Right lobe of liver (tissue), 6 donors: Measurements from ENCODE around the gene RBMS3. TPM values are rescaled to one million over a fixed set of nuclear protein-coding genes. Genes with fewer than 3 reads are reported as not detected.

Experiments used
- ATAC-seq, 4 donors: fragments of 200-7000 bp; cut with Tn5 transposase; one replicate each; pipeline ENCODE4 v1.9.1; 2020; ENCODE audit warnings: mild to moderate bottlenecking in 4 of 4, moderate library complexity in 4 of 4
- DNase-seq, 3 donors: peaks; one replicate each; pipeline ENCODE4 v3.0.0-alpha.2; 2020
- H3K27ac ChIP-seq, 3 donors: fragments of 200-600 bp; one replicate each; pipeline ENCODE4 v1.8.0; 2022
- H3K27me3 ChIP-seq, 2 donors: fragments of 200-600 bp; one replicate each; pipeline ENCODE4 v1.8.0; 2022
- H3K36me3 ChIP-seq, 4 donors: fragments of 200-600 bp; sonication (generic) in 1 of 4; one replicate each; pipeline versions ENCODE4 v1.5.1 to v1.8.0; 2017 to 2022; ENCODE audit warnings: control low read depth in 1 of 4
- H3K4me1 ChIP-seq, 4 donors: fragments of 200-600 bp; sonication (generic) in 1 of 4; one replicate each; pipeline versions ENCODE4 v1.5.1 to v1.8.0; 2017 to 2022; ENCODE audit warnings: control low read depth in 1 of 4
- H3K4me3 ChIP-seq, 3 donors: fragments of 200-600 bp; one replicate each; pipeline ENCODE4 v1.8.0; 2022
- H3K9me3 ChIP-seq, 4 donors: fragments of 200-600 bp; sonication (generic) in 1 of 4; one replicate each; pipeline versions ENCODE4 v1.5.1 to v1.8.0; 2017 to 2022; ENCODE audit warnings: control low read depth in 1 of 4
- POLR2A ChIP-seq: fragments of 450-650 bp; IDR thresholded peaks from one replicate; pipeline ENCODE4 v1.6.1; 2017; ENCODE audit warnings: antibody characterized with exemption, mild to moderate bottlenecking
- WGBS: methylation state at CpG from one replicate; pipeline ENCODE4 v1.1.6; 2018; ENCODE audit warnings: low coverage, low lambda C conversion rate; ENCODE audit not compliant: insufficient coverage; ENCODE audit errors: missing lambda C conversion rate; 5-methylcytosine and 5-hydroxymethylcytosine counted together
- intact Hi-C, 2 donors: fragments of 100-400 bp; cut with DNase I; formaldehyde crosslinking; loops; one replicate each; pipeline versions ENCODE4 v1.11.2 to v1.14.1; 2022
- total RNA-seq, 6 experiments: library from RNA; depleted of rRNA in 2 of 6; stranded (reverse); fragments of >200 nt in 2 of 6; fragmentation: NEBNext Ultra II Directional in 3 of 6; extraction: Animal tissue kit (Norgen Biotek cat#: 25700) in 3 of 6; gene quantifications; one replicate each; pipeline versions ENCODE4 v1.1.0 to v1.2.4, GENCODE V29; 2016 to 2023
- TF ChIP-seq, protein P1 (sequence below), 4 donors: fragments of 200-600 bp in 3 of 4; fragments of 450-650 bp in 1 of 4; IDR thresholded peaks; one replicate each; pipeline versions ENCODE4 v1.5.1 to v1.8.0; 2016 to 2022; ENCODE audit warnings: antibody characterized with exemption in 4 of 4, mild to moderate bottlenecking in 2 of 4
- donor health status: DM: no; HTN: yes; CAD: no.
- donor health status: DM: no; HTN: no; CAD: no.
- donor health status: DM: no; HTN: no; CAD: no.
- donor health status: DM: no; HTN: yes; CAD: no.
- donor health status: DM: no; HTN: yes; CAD: no.

Gene RBMS3
- total RNA-seq, 6 experiments from 2014 or later: 6.3 to 11.5 (median 8.3) TPM

DNA sequence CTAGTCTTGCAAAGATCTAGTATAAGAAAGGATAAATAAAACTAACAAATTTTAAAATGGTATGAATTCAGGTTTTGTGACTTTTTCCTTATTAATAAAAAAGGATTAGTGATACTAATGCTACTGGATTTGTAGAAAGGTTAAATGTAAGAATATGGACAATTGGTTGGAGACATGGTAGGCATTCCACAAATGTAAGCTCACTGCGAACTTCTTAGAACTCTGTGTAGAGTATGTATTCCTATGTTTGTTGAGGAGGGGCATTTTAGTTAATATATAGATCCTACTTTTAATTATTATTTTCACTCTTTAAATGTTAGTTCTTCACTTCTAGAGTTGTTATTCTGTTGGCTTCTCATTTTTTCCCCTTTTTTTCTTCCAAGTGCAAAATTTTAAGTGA, 414.3 kb downstream of the RBMS3 start:
- DNase-seq: no peak

GRCh38 chr3:29695643-29696198, 414.9 kb downstream of the RBMS3 start:
- DNase-seq: peak in 1 of 3 donors; percentile 50
- H3K27ac ChIP-seq: peak overlapping the region; percentile 66 to 86 (median 82)

More for the DNA sequence above, 414.3 kb downstream of the RBMS3 start:
- peak overlapping the region; percentile 66 to 86 (median 82) for H3K27ac ChIP-seq
- no peaks in the 10 kb centered on the region for H3K9me3 ChIP-seq
- H3K4me1 ChIP-seq: peaks cover 0 to 27% (median 4%) of the 10 kb centered on the region in 4 donors
- intact Hi-C loops: no loop called here
- H3K27me3 ChIP-seq: no peaks in the 10 kb centered on the region
- H3K36me3 ChIP-seq: no peaks in the 10 kb centered on the region
- TF ChIP-seq, protein P1, sequence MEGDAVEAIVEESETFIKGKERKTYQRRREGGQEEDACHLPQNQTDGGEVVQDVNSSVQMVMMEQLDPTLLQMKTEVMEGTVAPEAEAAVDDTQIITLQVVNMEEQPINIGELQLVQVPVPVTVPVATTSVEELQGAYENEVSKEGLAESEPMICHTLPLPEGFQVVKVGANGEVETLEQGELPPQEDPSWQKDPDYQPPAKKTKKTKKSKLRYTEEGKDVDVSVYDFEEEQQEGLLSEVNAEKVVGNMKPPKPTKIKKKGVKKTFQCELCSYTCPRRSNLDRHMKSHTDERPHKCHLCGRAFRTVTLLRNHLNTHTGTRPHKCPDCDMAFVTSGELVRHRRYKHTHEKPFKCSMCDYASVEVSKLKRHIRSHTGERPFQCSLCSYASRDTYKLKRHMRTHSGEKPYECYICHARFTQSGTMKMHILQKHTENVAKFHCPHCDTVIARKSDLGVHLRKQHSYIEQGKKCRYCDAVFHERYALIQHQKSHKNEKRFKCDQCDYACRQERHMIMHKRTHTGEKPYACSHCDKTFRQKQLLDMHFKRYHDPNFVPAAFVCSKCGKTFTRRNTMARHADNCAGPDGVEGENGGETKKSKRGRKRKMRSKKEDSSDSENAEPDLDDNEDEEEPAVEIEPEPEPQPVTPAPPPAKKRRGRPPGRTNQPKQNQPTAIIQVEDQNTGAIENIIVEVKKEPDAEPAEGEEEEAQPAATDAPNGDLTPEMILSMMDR (IDR thresholded peaks at IDR 0.05): no peak
- no peak for TF ChIP-seq POLR2A
- H3K4me3 ChIP-seq: peak overlapping the region in 1 of 3 donors; percentile 31
- 47% methylated on average over 1 of the region's 1 CpG for WGBS
- ATAC-seq: peak; percentile 11 to 37 (median 31)

DNA sequence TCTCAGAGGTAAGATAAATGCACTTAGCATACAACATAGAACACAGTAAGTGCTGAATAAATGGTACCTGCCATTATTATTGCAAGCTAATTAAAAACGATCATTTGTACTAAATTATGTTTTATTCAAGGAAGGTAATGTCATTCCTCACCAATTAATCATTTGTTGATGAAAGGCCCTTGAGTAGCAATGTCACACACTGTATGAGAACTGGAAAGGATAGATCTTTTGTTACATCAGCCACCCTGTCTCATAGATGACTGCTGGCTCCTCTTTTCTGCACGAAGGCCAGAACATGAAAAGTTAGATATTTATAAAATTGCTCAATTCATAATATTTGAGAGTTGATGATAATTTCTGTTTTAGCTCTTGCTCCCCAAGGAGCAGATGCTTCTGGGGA, 415.4 kb downstream of the RBMS3 start:
- peaks cover 0 to 27% (median 4%) of the 10 kb centered on the region in 4 donors for H3K4me1 ChIP-seq
- WGBS: 63% methylated on average over 2 of the region's 2 CpGs

More at GRCh38 chr3:29695643-29696198, 414.9 kb downstream of the RBMS3 start:
- intact Hi-C loops: no loop called here
- Histone ChIP-seq H3K4me1 (peaks cover 0 to 27% (median 4%) of the 10 kb centered on the region in 4 donors), H3K36me3 (no peaks in the 10 kb centered on the region), H3K9me3 (no peaks in the 10 kb centered on the region), H3K4me3 (peak overlapping the region in 1 of 3 donors; percentile 20), H3K27me3 (no peaks in the 10 kb centered on the region)
- ATAC-seq: peak; percentile 75 to 94 (median 80)
- peak; percentile 35 for TF ChIP-seq POLR2A
- TF ChIP-seq, protein P1 (IDR thresholded peaks at IDR 0.05): no peak
- WGBS: 14% methylated on average over 3 of the region's 3 CpGs

DNA sequence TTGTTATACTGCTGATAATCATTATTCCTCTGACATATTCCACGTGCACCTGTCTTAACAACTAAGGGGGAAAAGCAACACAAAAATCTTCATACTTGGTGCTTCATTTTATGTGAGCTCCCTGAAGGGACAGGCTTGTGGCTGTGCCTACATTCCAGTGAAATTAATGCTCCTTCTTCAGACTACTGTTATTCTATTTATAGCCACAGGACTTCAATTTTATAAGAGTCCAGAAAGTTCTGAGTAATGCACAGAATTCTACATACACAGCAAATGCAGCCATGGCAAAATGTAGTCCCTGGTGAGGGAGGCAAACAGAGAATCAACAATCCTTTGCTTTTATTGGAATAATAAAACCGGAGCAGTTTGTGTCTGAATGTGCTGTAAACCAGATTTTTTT, 417.1 kb downstream of the RBMS3 start:
- TF ChIP-seq, protein P1 (IDR thresholded peaks at IDR 0.05): no peak
- TF ChIP-seq POLR2A: no peak
- H3K36me3 ChIP-seq: no peaks in the 10 kb centered on the region
- DNase-seq (no peak), ATAC-seq (no peak)
- H3K4me3 ChIP-seq: no peak overlapping the region
- peaks cover 0 to 27% (median 4%) of the 10 kb centered on the region in 4 donors for H3K4me1 ChIP-seq
- 81% methylated on average over 2 of the region's 2 CpGs for WGBS
- no peaks in the 10 kb centered on the region for H3K9me3 ChIP-seq
- H3K27ac ChIP-seq: no peak overlapping the region
- H3K27me3 ChIP-seq: no peaks in the 10 kb centered on the region
- intact Hi-C loops: no loop called here

More for the DNA sequence above, 415.4 kb downstream of the RBMS3 start:
- Histone ChIP-seq H3K4me3 (no peak overlapping the region), H3K27ac (peak overlapping the region; percentile 66 to 86 (median 82)), H3K9me3 (no peaks in the 10 kb centered on the region), H3K36me3 (no peaks in the 10 kb centered on the region), H3K27me3 (no peaks in the 10 kb centered on the region)
- TF ChIP-seq, protein P1 (IDR thresholded peaks at IDR 0.05): no peak
- TF ChIP-seq POLR2A: no peak
- DNase-seq: no peak
- no peak for ATAC-seq
- intact Hi-C loops: no loop called here
